HepG2 (cell line): ENCODE measurements around the gene PLSCR3. TPM values are rescaled to one million over a fixed set of nuclear protein-coding genes. Genes with fewer than 3 reads are reported as not detected.

Experiments
- EED ChIP-seq: sonication (generic); formaldehyde crosslinking; IDR thresholded peaks from 2 replicates; pipeline ENCODE4 v1.5.0; 2020; ENCODE audit warnings: mild to moderate bottlenecking, missing genetic modification reagents
- HOXA3 ChIP-seq: sonication (generic); formaldehyde crosslinking; IDR thresholded peaks from 2 replicates; pipeline ENCODE4 v1.5.0; 2020; ENCODE audit warnings: missing genetic modification reagents
- KAT7 ChIP-seq: IDR thresholded peaks from 2 replicates; pipeline ENCODE4 v1.6.1; 2018; ENCODE audit warnings: borderline replicate concordance, missing compliant biosample characterization
- MED1 ChIP-seq: sonication (generic); formaldehyde crosslinking; IDR thresholded peaks from 2 replicates; pipeline ENCODE4 v1.4.0; 2020; ENCODE audit warnings: missing genetic modification reagents
- MEIS1 ChIP-seq: sonication (generic); formaldehyde crosslinking; IDR thresholded peaks from 2 replicates; pipeline ENCODE4 v1.9.0; 2021; ENCODE audit warnings: mild to moderate bottlenecking, missing genetic modification reagents, moderate library complexity, borderline replicate concordance
- MZF1 ChIP-seq: sonication (generic); formaldehyde crosslinking; IDR thresholded peaks from 2 replicates; pipeline ENCODE4 v1.8.1; 2023; ENCODE audit warnings: mild to moderate bottlenecking, missing genetic modification reagents, borderline replicate concordance
- POLR2AphosphoS5 ChIP-seq: IDR thresholded peaks from 2 replicates; pipeline ENCODE4 v1.6.1; 2012; ENCODE audit warnings: low read depth, low read length
- RAD21 ChIP-seq: fragments of 450-650 bp; formaldehyde crosslinking; IDR thresholded peaks from 2 replicates; pipeline ENCODE4 v1.5.0; 2020; ENCODE audit warnings: mild to moderate bottlenecking
- SAFB2 ChIP-seq: sonication (generic); formaldehyde crosslinking; IDR thresholded peaks from 2 replicates; pipeline ENCODE4 v1.5.1; 2020; ENCODE audit warnings: missing genetic modification reagents, low read depth, mild to moderate bottlenecking, borderline replicate concordance
- SAP130 ChIP-seq: IDR thresholded peaks from 2 replicates; pipeline ENCODE4 v1.6.1; 2016; ENCODE audit warnings: low read depth
- SIN3A ChIP-seq: IDR thresholded peaks from 2 replicates; pipeline ENCODE4 v1.6.1; 2011; ENCODE audit warnings: low read depth, mild to moderate bottlenecking, control low read depth, low read length, borderline replicate concordance
- STAG1 ChIP-seq: sonication (generic); formaldehyde crosslinking; IDR thresholded peaks from 2 replicates; pipeline ENCODE4 v1.4.0; 2020; ENCODE audit warnings: missing genetic modification reagents
- TARDBP ChIP-seq: sonication (generic); formaldehyde crosslinking; IDR thresholded peaks from 2 replicates; pipeline ENCODE4 v1.8.0; 2022; ENCODE audit warnings: mild to moderate bottlenecking, missing genetic modification reagents
- TEAD3 ChIP-seq: optimal IDR thresholded peaks from 2 replicates; pipeline ENCODE3; 2016; ENCODE audit warnings: borderline replicate concordance
- ZMAT3 ChIP-seq: sonication (generic); formaldehyde crosslinking; conservative IDR thresholded peaks from 2 replicates; pipeline ENCODE4 v1.7.0; 2021; ENCODE audit warnings: missing genetic modification reagents
- ZNF205 ChIP-seq: IDR thresholded peaks from 2 replicates; pipeline ENCODE4 v1.6.1; 2018; ENCODE audit warnings: missing biosample characterization, missing genetic modification reagents
- ZNF207 ChIP-seq: fragments of 450-650 bp; IDR thresholded peaks from 2 replicates; pipeline ENCODE4 v1.6.1; 2016; ENCODE audit warnings: antibody characterized with exemption, borderline replicate concordance
- ZNF441 ChIP-seq: sonication (generic); formaldehyde crosslinking; IDR thresholded peaks from 2 replicates; pipeline ENCODE4 v1.7.0; 2021; ENCODE audit warnings: missing genetic modification reagents, borderline replicate concordance
- ZNF572 ChIP-seq: sonication (generic); formaldehyde crosslinking; IDR thresholded peaks from 2 replicates; pipeline ENCODE4 v1.5.1; 2020; ENCODE audit warnings: mild to moderate bottlenecking, missing genetic modification reagents
- ZNF576 ChIP-seq: sonication (generic); formaldehyde crosslinking; IDR thresholded peaks from 2 replicates; pipeline ENCODE4 v1.4.0; 2020; ENCODE audit warnings: mild to moderate bottlenecking, missing genetic modification reagents
- ZNF607 ChIP-seq: sonication (generic); formaldehyde crosslinking; IDR thresholded peaks from 2 replicates; pipeline ENCODE4 v1.5.1; 2020; ENCODE audit warnings: missing genetic modification reagents, mild to moderate bottlenecking, borderline replicate concordance
- ZNF772 ChIP-seq: sonication (generic); formaldehyde crosslinking; IDR thresholded peaks from 2 replicates; pipeline ENCODE4 v1.5.0; 2020; ENCODE audit warnings: mild to moderate bottlenecking, missing genetic modification reagents
- polyA plus RNA-seq, 8 experiments: library from polyadenylated mRNA; depleted of rRNA in 3 of 8; stranded (reverse) in 7 of 8; unstranded in 1 of 8; fragments of >200 nt; fragmentation: Illumina TruSeq in 4 of 8; extraction: Trizol in 4 of 8; gene quantifications; 2 replicates each; pipeline versions ENCODE4 v1.2.1 to v1.2.3, GENCODE V29; 2011 to 2016; ENCODE audit warnings: low read depth in 4 of 8, missing spikeins in 1 of 8, mixed read lengths in 1 of 8; ENCODE audit not compliant: insufficient read depth in 1 of 8
- total RNA-seq, 5 experiments: library from RNA; depleted of rRNA; stranded (reverse); fragments of >200 nt; fragmentation: Illumina TruSeq; extraction: Trizol; gene quantifications; 2 replicates each; pipeline ENCODE4 v1.2.3, GENCODE V29; 2016; ENCODE audit warnings: low read depth in 1 of 5
- TF ChIP-seq, protein P1 (sequence below): sonication (generic); formaldehyde crosslinking; IDR thresholded peaks from 2 replicates; pipeline ENCODE4 v1.4.0; 2020; ENCODE audit warnings: missing genetic modification reagents
- TF ChIP-seq, protein P2 (sequence below): sonication (generic); formaldehyde crosslinking; IDR thresholded peaks from 2 replicates; pipeline ENCODE4 v1.4.0; 2020; ENCODE audit warnings: low read depth, mild to moderate bottlenecking, missing genetic modification reagents

PLSCR3 gene
- total and polyA plus RNA-seq, 2 of the 13 experiments (the other 11 are each of a cell fraction or from before 2014, with no cell fraction given), result 5.6 to 6.2 TPM

- TF ChIP-seq, protein P1, sequence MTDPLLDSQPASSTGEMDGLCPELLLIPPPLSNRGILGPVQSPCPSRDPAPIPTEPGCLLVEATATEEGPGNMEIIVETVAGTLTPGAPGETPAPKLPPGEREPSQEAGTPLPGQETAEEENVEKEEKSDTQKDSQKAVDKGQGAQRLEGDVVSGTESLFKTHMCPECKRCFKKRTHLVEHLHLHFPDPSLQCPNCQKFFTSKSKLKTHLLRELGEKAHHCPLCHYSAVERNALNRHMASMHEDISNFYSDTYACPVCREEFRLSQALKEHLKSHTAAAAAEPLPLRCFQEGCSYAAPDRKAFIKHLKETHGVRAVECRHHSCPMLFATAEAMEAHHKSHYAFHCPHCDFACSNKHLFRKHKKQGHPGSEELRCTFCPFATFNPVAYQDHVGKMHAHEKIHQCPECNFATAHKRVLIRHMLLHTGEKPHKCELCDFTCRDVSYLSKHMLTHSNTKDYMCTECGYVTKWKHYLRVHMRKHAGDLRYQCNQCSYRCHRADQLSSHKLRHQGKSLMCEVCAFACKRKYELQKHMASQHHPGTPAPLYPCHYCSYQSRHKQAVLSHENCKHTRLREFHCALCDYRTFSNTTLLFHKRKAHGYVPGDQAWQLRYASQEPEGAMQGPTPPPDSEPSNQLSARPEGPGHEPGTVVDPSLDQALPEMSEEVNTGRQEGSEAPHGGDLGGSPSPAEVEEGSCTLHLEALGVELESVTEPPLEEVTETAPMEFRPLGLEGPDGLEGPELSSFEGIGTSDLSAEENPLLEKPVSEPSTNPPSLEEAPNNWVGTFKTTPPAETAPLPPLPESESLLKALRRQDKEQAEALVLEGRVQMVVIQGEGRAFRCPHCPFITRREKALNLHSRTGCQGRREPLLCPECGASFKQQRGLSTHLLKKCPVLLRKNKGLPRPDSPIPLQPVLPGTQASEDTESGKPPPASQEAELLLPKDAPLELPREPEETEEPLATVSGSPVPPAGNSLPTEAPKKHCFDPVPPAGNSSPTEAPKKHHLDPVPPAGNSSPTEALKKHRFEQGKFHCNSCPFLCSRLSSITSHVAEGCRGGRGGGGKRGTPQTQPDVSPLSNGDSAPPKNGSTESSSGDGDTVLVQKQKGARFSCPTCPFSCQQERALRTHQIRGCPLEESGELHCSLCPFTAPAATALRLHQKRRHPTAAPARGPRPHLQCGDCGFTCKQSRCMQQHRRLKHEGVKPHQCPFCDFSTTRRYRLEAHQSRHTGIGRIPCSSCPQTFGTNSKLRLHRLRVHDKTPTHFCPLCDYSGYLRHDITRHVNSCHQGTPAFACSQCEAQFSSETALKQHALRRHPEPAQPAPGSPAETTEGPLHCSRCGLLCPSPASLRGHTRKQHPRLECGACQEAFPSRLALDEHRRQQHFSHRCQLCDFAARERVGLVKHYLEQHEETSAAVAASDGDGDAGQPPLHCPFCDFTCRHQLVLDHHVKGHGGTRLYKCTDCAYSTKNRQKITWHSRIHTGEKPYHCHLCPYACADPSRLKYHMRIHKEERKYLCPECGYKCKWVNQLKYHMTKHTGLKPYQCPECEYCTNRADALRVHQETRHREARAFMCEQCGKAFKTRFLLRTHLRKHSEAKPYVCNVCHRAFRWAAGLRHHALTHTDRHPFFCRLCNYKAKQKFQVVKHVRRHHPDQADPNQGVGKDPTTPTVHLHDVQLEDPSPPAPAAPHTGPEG (CRISPR knock-in tag), result 0 out of 2 replicates have a peak, but pooled peaks have one; percentile 8
- TF ChIP-seq MED1 (CRISPR knock-in tag) (0 out of 2 replicates have a peak, but pooled peaks have one; percentile 24), SAP130 (CRISPR knock-in tag) (0 out of 2 replicates have a peak, but pooled peaks have one; percentile 12), ZNF207 (no peak), RAD21 (CRISPR knock-in tag) (no peak), MZF1 (CRISPR knock-in tag) (no peak), ZNF441 (CRISPR knock-in tag) (no peak), SAFB2 (CRISPR knock-in tag) (no peak), ZNF576 (CRISPR knock-in tag) (no peak), ZNF607 (CRISPR knock-in tag) (no peak), TARDBP (CRISPR knock-in tag) (no peak), POLR2AphosphoS5 (no peak), TEAD3 (CRISPR knock-in tag) (peak; percentile 30), HOXA3 (no peak), ZNF772 (CRISPR knock-in tag) (0 out of 2 replicates have a peak, but pooled peaks have one; percentile 3), ZNF572 (CRISPR knock-in tag) (no peak), STAG1 (CRISPR knock-in tag) (0 out of 2 replicates have a peak, but pooled peaks have one; percentile 4), KAT7 (CRISPR knock-in tag) (no peak), ZMAT3 (CRISPR knock-in tag) (0 out of 2 replicates have a peak, but pooled peaks have one; percentile 17), ZNF205 (CRISPR knock-in tag) (no peak), SIN3A (peak; percentile 40; the same call in 1 of the 2 replicates), EED (CRISPR knock-in tag) (0 out of 2 replicates have a peak, but pooled peaks have one; percentile 37), MEIS1 (CRISPR knock-in tag) (no peak)
- TF ChIP-seq, protein P2, sequence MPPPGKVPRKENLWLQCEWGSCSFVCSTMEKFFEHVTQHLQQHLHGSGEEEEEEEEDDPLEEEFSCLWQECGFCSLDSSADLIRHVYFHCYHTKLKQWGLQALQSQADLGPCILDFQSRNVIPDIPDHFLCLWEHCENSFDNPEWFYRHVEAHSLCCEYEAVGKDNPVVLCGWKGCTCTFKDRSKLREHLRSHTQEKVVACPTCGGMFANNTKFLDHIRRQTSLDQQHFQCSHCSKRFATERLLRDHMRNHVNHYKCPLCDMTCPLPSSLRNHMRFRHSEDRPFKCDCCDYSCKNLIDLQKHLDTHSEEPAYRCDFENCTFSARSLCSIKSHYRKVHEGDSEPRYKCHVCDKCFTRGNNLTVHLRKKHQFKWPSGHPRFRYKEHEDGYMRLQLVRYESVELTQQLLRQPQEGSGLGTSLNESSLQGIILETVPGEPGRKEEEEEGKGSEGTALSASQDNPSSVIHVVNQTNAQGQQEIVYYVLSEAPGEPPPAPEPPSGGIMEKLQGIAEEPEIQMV, result no peak
Measured at GRCh38 chr17:7380321-7380720, 14.0 kb downstream of the PLSCR3 start (continued).
